ENCODE results near the gene PKP1.

The PKP1 gene

DNA sequence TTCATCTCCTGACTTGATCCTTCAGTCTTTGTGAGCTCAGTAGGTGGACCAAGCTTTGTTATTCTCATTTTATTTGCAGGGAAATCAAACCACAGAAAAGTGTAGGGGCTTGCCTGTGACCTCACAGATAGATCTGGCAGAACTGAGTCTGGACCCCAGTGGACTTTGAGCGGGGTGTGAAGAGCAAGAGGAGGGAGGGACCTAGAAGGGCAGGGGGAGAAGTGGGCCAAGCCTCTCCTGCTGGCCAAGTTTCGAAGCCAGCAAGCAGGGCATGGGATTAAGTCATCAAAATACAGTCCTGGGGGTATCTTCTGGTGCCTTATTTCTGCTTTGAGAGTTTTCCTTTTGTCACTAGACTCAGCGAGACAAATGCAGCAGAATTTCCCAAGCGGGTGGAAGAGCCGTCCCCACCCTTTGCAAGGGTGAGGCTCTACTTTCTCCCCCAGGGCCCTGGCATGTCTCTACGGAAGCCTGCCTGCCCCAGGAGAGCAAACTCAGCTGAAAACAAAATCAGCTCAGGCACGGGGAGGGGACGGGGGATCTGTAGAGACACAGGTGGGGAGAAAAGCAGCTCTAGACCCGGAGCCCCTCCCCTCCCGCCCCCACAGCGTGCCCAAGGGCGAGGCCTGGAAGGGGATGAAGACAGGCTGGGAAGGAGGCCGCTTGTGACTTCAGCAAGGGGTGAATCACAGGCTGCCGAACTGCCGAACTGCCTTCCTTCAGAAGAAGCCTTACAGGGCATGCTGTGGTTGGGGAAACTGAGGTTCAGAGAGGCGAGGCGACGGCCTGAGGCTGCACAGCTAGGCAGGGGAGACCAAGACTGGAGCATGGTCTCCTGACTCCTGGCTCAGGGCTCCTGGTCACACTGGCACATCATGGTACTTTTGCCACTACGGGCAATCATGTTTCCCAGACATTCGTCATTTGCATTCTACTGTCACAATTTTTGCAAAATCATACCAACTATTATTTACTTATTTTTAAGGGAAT lies 19.2 kb downstream of the PKP1 start:
- no peak overlapping the region for H3K4me2 ChIP-seq (ENCODE audit: low read length)
- H3K4me3 ChIP-seq (ENCODE audit: low read depth, low read length, poor library complexity, severe bottlenecking): no peak overlapping the region
- H2AFZ ChIP-seq (ENCODE audit: low read length): no peak overlapping the region
- H4K20me1 ChIP-seq (ENCODE audit: insufficient read depth, low read length): no peaks in the 10 kb centered on the region
- no peaks in the 10 kb centered on the region for H3K9me2 ChIP-seq (ENCODE audit: low read depth, low read length)
- no peaks in the 10 kb centered on the region for H3K9me3 ChIP-seq (ENCODE audit: low read length)
- H3K36me3 ChIP-seq (ENCODE audit: insufficient read depth, low read length): no peaks in the 10 kb centered on the region
- H3K9ac ChIP-seq (ENCODE audit: low read length): no peak overlapping the region
- no peak for TF ChIP-seq EZH2 (IDR thresholded peaks at IDR 0.05; ENCODE audit: borderline replicate concordance, low read length)
- TF ChIP-seq, protein P1, sequence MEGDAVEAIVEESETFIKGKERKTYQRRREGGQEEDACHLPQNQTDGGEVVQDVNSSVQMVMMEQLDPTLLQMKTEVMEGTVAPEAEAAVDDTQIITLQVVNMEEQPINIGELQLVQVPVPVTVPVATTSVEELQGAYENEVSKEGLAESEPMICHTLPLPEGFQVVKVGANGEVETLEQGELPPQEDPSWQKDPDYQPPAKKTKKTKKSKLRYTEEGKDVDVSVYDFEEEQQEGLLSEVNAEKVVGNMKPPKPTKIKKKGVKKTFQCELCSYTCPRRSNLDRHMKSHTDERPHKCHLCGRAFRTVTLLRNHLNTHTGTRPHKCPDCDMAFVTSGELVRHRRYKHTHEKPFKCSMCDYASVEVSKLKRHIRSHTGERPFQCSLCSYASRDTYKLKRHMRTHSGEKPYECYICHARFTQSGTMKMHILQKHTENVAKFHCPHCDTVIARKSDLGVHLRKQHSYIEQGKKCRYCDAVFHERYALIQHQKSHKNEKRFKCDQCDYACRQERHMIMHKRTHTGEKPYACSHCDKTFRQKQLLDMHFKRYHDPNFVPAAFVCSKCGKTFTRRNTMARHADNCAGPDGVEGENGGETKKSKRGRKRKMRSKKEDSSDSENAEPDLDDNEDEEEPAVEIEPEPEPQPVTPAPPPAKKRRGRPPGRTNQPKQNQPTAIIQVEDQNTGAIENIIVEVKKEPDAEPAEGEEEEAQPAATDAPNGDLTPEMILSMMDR (IDR thresholded peaks at IDR 0.05; ENCODE audit: low read length): no peak
- H3K4me1 ChIP-seq (ENCODE audit: insufficient read depth, low read length, severe bottlenecking): no peaks in the 10 kb centered on the region
- H3K79me2 ChIP-seq (ENCODE audit: insufficient read depth, low read length): no peaks in the 10 kb centered on the region
- no peaks in the 10 kb centered on the region; the same call in 1 of the 2 replicates for H3K27me3 ChIP-seq (ENCODE audit: insufficient read depth, low read length)
- H3K27ac ChIP-seq (ENCODE audit: low read depth, low read length, poor library complexity, severe bottlenecking): no peak overlapping the region
- H3F3A ChIP-seq (ENCODE audit: insufficient read depth, low read length): no peaks in the 10 kb centered on the region

DNA sequence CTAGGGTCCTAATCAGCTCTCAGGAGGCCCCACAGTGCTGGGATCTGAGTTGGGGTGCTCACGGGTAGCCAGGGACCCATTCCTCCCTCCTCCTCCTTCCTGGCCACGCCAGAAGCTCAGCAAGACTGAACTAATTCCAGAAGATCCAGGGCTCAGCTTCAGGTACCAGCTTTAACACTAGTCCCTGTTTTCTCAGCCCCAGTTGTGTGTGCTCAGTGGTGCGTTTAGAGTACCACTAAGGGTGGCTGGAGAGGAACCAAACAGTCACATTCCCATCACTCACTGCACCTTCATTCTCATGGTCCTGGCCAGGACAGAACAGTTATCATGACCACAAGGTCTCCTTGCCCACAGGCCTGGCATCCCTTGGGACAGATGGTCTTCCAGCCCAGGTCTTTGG lies 20.8 kb downstream of the PKP1 start:
- Histone ChIP-seq H3K27ac (ENCODE audit: low read depth, low read length, poor library complexity, severe bottlenecking) (no peak overlapping the region), H3K4me1 (ENCODE audit: insufficient read depth, low read length, severe bottlenecking) (no peaks in the 10 kb centered on the region), H3K27me3 (ENCODE audit: insufficient read depth, low read length) (no peaks in the 10 kb centered on the region), H3K4me2 (ENCODE audit: low read length) (no peak overlapping the region), H3K79me2 (ENCODE audit: insufficient read depth, low read length) (no peaks in the 10 kb centered on the region), H3F3A (ENCODE audit: insufficient read depth, low read length) (no peaks in the 10 kb centered on the region), H2AFZ (ENCODE audit: low read length) (no peak overlapping the region), H3K36me3 (ENCODE audit: insufficient read depth, low read length) (no peaks in the 10 kb centered on the region), H3K9ac (ENCODE audit: low read length) (no peak overlapping the region), H4K20me1 (ENCODE audit: insufficient read depth, low read length) (no peaks in the 10 kb centered on the region), H3K4me3 (ENCODE audit: low read depth, low read length, poor library complexity, severe bottlenecking) (no peak overlapping the region), H3K9me3 (ENCODE audit: low read length) (no peaks in the 10 kb centered on the region), H3K9me2 (ENCODE audit: low read depth, low read length) (no peaks in the 10 kb centered on the region)
- TF ChIP-seq, protein P1 (IDR thresholded peaks at IDR 0.05; ENCODE audit: low read length): no peak
- TF ChIP-seq EZH2 (IDR thresholded peaks at IDR 0.05; ENCODE audit: borderline replicate concordance, low read length): no peak

DNA sequence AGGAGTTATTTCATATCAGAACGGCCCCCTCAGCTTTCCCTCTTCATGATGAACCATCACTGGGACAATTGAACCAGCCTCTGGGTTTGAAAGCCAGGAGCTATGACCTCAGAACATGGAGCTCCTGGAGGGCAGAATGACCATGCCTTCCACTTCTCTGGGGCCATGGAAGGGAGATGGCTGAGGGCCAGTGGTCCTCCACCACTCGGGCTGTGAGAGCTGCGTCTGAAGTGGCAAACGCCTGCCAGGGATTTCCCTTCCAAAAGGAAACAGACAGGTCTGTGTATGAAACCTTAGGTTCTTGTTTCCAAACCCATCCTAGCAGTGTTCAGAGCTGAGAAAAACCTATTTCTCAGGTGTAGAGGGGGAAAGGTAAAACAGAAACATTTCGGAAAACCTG lies 22.5 kb downstream of the PKP1 start:
- Histone ChIP-seq H3K79me2 (ENCODE audit: insufficient read depth, low read length) (no peaks in the 10 kb centered on the region), H3K4me2 (ENCODE audit: low read length) (no peak overlapping the region), H2AFZ (ENCODE audit: low read length) (no peak overlapping the region), H3K9me2 (ENCODE audit: low read depth, low read length) (no peaks in the 10 kb centered on the region), H3K27ac (ENCODE audit: low read depth, low read length, poor library complexity, severe bottlenecking) (no peak overlapping the region), H3K9me3 (ENCODE audit: low read length) (no peaks in the 10 kb centered on the region), H3K9ac (ENCODE audit: low read length) (no peak overlapping the region), H3K27me3 (ENCODE audit: insufficient read depth, low read length) (no peaks in the 10 kb centered on the region), H3K4me1 (ENCODE audit: insufficient read depth, low read length, severe bottlenecking) (no peaks in the 10 kb centered on the region), H4K20me1 (ENCODE audit: insufficient read depth, low read length) (no peaks in the 10 kb centered on the region), H3F3A (ENCODE audit: insufficient read depth, low read length) (no peaks in the 10 kb centered on the region), H3K4me3 (ENCODE audit: low read depth, low read length, poor library complexity, severe bottlenecking) (no peak overlapping the region), H3K36me3 (ENCODE audit: insufficient read depth, low read length) (no peaks in the 10 kb centered on the region)
- no peak for TF ChIP-seq EZH2 (IDR thresholded peaks at IDR 0.05; ENCODE audit: borderline replicate concordance, low read length)
- TF ChIP-seq, protein P1 (IDR thresholded peaks at IDR 0.05; ENCODE audit: low read length): no peak
